Cardiac fibroblast (primary cell): ENCODE data around the gene HDAC4.

Experiments used
- DNase-seq, 2 donors: peaks; one replicate each; pipeline versions ENCODE4 v3.0.0 to v3.0.0-alpha.2; 2010; ENCODE audit warnings: low read depth in 2 of 2
- H3K4me3 ChIP-seq, 2 donors: replicated peaks in 1 of 2; 1 replicate in 1 of 2; 2 replicates in 1 of 2; pipeline ENCODE4 v1.5.1; 2011; ENCODE audit warnings: low read depth in 2 of 2, low read length in 2 of 2, mild to moderate bottlenecking in 2 of 2, moderate library complexity in 1 of 2
- TF ChIP-seq, protein P1 (sequence below): IDR thresholded peaks from one replicate; pipeline ENCODE4 v1.5.1; 2011; ENCODE audit warnings: low read depth, mild to moderate bottlenecking, low read length, inconsistent platforms

Gene HDAC4

DNA sequence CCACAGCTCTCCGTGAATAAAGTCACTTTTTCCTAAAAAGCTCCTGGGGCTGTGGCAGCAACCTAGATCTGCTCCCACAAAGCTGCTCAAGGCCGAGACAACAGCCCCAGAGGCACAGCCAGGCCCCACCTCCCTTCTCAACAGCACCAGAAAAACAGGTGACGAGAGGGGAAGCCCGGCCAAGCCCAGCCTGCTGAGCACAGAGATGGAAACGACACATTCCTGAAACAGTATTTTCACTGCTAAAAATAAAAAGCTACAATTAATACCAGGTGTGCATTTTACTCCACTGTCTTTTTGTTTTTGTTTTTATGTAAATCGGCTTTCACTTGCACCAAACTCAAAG, 199.3 kb downstream of the HDAC4 start:
- no peak overlapping the region for H3K4me3 ChIP-seq
- TF ChIP-seq, protein P1, sequence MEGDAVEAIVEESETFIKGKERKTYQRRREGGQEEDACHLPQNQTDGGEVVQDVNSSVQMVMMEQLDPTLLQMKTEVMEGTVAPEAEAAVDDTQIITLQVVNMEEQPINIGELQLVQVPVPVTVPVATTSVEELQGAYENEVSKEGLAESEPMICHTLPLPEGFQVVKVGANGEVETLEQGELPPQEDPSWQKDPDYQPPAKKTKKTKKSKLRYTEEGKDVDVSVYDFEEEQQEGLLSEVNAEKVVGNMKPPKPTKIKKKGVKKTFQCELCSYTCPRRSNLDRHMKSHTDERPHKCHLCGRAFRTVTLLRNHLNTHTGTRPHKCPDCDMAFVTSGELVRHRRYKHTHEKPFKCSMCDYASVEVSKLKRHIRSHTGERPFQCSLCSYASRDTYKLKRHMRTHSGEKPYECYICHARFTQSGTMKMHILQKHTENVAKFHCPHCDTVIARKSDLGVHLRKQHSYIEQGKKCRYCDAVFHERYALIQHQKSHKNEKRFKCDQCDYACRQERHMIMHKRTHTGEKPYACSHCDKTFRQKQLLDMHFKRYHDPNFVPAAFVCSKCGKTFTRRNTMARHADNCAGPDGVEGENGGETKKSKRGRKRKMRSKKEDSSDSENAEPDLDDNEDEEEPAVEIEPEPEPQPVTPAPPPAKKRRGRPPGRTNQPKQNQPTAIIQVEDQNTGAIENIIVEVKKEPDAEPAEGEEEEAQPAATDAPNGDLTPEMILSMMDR, result no peak
- DNase-seq, result no peak

DNA sequence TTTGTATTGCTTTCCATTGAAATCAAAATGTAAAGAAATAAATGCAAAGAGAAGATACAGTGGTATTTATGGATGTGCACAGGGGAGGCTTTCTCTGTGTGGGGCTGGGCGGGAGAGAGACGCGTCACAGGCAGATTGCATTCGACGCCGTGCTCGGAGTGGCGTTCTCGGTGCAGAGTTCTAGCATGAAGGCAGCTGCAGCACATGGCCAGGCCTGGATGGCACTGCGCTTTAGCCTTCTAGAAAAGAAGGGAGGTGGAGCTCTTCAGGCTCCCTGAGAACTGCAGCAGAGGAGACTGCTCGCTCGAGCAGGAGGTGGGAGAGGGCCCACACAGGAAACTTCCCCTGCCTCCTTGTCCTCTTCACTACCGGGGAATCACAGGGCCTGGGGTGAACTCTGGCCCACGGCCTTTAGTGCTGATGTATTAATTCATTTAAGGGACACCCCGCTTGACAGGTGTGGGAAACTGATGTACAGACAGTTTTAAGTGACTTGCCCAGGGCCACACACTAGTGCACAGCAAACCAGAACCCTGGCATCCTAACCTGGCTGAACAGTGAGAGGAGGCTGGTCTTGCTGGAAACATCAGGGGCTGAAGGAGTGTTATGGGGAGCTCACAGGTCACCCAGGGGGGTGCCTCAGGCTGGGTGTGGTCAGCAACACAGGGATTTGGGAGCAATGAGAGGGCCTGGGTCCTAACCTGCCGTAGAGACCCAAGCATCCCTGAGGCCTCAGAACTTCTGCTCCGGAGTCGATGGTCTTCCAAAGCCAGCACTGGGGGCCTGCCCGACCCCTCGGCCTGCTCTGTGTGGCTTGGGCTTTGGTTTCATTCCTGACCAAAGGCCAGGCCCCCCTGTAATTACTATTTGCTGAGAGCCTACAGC, 199.9 kb downstream of the HDAC4 start:
- TF ChIP-seq, protein P1, result no peak
- H3K4me3 ChIP-seq, result no peak overlapping the region
- DNase-seq, result no peak

DNA sequence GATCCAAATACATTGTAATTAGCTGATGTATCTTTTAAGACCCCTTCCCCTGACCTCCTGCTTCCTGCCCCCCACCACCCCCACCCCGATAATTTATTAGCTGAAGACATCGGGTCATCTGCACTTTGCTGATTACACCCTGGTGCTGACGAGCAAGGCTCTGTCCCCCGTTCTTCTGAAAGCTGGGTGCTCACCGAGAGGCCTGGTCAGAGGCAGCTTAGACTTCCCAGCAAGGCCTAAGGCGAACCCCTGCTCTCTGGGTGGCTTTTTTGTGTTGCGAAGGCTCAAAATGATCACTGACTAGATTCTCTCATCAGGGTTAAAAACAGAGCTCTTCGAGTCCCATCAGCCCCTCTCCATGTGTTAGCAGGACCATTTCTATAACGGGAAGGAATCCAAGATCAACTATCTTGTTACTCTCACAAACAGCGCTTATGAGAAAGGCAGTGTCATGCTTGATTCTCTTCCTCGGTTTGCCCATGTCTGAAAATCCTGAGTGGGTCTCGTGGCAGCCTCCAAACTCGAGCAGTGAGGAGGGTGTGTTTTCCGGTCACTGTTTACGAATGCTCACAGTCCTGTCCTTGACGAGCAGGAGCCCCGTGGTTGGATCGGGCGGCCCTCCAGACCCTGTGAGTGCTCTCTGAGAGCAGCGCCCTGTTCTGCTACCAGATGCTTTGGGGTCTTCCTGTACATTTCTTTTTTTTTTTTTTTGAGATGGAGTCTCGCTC, 201.6 kb downstream of the HDAC4 start:
- TF ChIP-seq, protein P1, result no peak
- DNase-seq, result no peak
- H3K4me3 ChIP-seq, result no peak overlapping the region

DNA sequence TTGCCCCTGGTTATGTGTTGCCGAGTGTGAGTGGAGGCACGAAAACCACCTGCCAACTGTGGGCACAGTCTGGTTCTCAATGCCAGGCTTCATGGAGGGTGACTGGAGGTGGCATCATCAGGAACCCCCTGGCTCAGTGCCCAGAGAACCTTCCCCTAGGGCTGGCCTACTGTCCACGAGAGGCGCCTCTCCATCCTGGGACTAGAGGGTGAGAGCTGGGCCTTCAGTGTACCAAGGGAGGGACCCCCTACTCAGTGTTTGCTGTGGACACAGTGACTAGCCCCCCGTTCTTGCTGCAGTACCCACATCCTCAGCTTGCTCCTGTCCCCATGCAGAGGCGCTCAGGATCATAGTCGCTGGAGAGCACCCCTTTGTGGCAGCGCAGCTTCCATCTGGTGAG, 202.6 kb downstream of the HDAC4 start:
- DNase-seq, result no peak
- H3K4me3 ChIP-seq, result no peak overlapping the region
- TF ChIP-seq, protein P1, result no peak

DNA sequence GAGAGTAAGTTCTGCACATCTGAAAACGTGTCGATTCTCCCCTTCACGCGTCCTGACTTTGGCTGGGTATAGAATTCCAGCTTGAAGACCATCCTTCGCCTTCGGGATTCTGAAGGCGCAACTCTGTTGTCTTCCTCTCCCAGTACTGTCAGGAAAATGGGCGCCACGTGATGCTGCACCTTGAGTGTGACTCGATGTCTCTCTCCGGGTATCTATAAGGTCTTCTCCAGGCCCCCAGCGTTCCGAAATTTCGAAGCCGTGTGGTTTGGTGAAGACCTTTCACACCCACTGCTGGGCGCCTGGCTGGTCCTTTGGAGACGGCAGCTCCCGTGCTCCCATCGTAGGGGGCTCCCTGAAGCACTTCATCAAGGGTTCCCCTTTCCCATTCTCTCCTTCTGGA, 203.7 kb downstream of the HDAC4 start:
- no peak overlapping the region for H3K4me3 ChIP-seq
- no peak for DNase-seq
- TF ChIP-seq, protein P1, result no peak

DNA sequence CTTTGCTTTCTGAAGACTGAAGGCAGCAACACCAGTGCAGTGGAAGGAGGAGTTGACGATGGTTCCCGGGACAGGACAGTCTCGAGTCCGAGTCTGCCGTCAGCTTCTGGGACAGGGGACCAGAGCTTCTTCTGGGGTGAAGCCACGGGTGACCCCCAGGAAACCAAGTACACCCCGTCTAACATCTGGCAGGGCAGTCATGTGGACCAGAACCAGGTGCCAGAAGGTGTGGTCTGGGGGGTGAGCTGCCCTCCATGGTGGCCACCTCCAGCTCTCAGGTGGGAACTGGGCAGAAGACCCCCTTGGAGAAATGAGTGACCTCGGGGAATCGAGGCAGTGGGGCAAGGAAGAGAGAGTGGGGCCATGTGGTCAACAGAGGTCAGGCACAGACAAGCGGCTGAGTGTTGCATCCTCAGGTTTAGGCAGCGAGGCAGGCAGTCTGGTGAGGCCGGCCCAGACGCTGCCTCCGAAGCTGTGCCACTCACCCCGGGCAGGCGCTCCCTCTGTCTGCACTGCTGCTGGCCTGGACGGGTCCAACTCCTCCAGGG, 204.3 kb downstream of the HDAC4 start:
- no peak overlapping the region for H3K4me3 ChIP-seq
- TF ChIP-seq, protein P1, result no peak
- DNase-seq, result no peak
